HG03135 (cell line): ENCODE data around the gene UMPS.
"Not testable (repeated sequence)": the region's sequence is repeated elsewhere in the genome, so short reads cannot be mapped to it uniquely, and the experiment has no call there.

Source experiments
- ATAC-seq: cut with Tn5 transposase; IDR thresholded peaks from one replicate; pipeline ENCODE4 v1.9.1; 2021; ENCODE audit warnings: mild to moderate bottlenecking, moderate library complexity; ENCODE audit not compliant: unreplicated experiment

Gene UMPS

GRCh38 chr3:124779116-124779515, 48.9 kb downstream of the UMPS start:
- no peak for ATAC-seq

- ATAC-seq = no peak
Observed at GRCh38 chr3:124779751-124780191, 49.5 kb downstream of the UMPS start.

DNA sequence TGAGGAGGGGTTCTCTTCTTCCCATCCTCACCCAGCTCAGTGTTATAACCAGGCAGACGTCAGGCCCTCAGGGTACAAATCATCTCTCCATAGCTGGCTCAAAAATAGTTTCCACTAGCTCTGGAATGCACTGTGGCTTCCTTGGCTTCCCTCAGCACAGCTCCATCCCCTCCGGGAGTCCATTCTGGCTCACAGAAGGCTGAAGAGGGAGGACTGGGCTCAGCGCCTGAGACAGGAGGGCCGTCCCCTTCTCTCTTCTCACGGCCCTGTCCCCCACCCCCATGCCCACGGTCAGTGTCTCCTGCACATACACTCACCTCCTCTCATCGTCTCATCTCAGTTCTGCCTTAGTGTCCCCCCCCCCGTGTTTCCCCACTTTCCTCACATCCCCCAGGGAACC, 50.1 kb downstream of the UMPS start:
- ATAC-seq = no peak

DNA sequence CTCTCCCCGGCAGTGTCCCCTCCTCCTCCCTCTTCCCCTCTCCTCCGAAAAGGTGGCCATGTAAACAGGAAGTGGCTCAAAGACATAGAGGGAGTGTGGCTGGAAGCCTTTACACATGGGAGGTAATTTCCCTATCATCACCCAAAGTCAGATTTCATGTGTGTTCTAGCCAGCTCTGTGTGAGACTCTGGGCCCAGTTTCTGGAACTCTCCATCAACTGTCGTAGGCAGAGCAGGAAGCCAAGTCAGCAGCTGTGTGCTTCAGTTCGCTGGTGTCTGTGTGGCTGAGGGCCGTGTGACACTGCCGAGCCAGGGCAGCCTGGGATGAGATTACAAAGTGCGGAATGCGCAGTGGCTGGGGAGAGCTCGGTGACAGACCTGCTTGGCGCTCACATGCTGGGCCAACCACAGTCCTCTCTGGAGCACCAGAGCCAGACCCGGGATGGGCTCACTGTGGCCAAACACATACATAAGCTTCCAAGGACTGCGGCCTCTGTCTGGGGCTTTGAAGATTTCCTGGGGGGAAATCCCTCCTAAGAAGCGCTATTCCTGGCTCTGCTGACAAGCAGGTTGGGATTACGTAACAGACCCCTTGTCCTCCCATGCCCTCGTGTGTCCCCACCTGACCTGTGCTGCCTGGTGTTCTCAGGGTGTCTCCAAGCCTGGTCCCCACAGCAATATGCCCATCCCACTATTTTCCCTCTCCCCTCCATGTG, 50.7 kb downstream of the UMPS start:
- no peak for ATAC-seq

GRCh38 chr3:124781476-124782376, 51.5 kb downstream of the UMPS start:
- ATAC-seq = no peak

GRCh38 chr3:124782377-124782712, 52.1 kb downstream of the UMPS start:
- not testable (repeated sequence) for ATAC-seq

DNA sequence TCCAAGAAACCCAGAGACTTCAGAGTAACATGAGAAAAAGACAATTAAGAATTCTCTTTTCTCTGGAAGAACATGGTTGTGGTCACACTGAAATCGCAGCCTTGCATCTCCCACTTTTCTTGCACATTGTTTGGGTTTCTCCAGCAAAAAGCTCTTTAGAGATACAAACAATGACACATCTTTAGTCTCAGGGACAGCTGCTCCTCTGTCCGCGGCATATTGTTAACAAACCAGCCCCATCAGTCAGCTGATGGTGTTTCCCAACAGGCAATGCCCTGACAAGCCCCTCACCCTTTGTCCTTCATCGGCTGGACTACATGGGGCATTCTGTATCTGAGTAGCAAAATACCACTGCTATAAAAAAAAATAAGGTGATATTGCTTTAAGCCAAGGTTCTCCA, 53.4 kb downstream of the UMPS start:
- no peak for ATAC-seq

DNA sequence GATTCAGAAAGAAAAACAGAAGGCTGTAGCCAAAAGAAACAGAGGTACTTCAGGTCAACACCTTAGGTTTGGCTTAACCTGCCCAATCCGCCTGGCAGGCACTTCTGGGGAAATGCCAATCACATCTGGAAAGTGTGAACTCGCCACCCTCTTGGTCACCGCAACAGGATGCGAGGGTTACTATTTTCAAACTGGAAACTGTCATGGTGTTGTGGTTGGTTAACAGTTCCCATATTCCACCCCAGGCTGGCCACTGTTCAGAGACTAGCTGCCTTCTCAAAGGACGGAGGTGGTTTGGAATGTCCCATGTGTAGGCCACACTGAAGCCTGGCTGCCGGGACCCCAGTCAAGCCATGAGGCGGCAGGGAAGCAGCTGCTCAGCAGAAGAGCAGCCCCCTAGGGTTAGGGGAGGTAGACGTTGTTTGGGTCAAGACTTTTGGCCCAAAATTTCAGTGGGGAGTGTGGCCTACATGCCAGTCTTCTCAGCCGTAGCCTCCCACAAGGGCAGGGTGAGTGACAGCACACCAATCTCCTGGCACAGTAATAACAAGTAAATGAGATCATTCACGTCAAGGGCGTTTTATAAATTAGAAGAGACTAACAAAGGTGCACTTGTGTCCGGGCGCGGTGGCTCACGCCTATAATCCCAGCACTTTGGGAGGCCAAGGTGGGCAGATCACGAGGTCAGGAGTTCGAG, 54.6 kb downstream of the UMPS start:
- ATAC-seq = no peak

GRCh38 chr3:124785973-124786372, 55.7 kb downstream of the UMPS start:
- no peak for ATAC-seq

- ATAC-seq = no peak
Observed at GRCh38 chr3:124786511-124787241, 56.4 kb downstream of the UMPS start.

DNA sequence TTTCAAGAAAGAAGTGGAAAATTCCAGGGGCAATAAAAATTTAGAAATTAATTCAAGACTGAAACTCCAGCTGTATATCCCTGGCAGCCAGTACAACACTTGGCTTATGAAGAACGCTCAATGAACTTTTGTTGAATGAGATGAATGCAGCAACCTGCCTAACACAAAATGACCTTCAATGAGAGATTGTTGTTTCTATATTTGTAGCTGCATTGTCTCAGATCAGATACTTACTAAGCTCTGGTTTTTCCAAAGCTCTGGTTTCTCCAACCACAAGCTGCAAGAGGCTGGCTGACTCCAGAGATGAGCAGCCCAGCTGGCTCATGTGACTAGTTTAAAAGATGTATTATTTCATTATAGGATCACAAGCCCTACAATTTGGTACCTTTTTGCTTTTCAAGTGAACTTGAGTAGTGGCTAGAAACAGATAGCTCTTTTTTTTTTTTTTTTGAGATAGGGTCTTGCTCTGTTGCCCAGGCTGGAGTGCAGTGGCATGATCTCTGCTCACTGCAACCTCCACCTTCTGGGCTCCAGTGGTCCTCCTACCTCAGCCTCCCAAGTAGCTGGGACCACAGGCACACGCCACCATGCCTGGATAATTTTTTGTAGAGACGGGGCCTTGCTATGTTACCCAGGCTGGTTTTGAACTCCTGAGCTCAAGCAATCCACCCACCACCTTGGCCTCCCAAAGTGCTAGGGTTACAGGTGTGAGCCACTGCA, 57.4 kb downstream of the UMPS start:
- ATAC-seq = no peak

DNA sequence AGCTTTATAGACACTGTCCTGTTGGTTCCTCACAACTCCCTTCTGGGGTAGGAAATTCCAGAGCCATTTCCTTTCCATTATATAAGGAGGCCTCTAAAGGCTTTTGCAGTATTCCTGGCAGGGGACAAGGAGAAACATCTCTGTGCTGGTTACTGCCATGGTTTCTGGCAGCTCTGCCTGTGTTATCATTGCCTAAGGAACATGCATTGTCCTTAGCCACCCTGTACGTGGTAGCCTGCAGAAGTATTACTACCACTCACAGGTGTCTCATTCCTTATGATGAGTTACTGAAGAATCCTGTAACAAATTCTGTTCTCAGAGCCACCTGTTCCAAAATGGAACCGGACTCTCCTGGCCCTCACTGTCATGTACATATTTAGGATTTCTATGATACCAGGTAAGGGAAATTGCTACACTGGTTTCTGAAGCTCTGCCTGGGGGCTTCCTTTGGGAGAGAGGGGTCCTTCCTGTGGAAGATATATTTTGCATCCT, 58.0 kb downstream of the UMPS start:
- ATAC-seq = no peak

- not testable (repeated sequence) for ATAC-seq
Observed at GRCh38 chr3:124789103-124789502, 58.9 kb downstream of the UMPS start.

DNA sequence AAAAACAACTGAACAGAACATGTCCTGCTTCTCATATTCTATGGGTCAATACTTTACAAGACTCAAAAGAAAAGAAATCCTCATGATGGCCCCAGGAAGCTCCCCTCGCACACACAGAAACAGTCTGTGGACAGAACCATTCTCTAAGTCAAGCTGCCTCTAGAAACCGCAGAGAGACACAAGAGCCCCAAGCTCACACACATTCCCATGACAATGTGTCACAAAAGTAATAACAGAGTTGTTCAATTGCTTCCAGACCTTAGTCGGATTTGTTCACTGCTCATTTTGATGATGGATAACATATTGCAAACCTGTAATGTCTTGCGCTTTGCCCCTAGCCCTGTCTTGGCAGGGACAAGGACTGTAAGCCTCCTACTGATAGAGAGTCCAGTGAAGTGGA, 60.9 kb downstream of the UMPS start:
- no peak for ATAC-seq

DNA sequence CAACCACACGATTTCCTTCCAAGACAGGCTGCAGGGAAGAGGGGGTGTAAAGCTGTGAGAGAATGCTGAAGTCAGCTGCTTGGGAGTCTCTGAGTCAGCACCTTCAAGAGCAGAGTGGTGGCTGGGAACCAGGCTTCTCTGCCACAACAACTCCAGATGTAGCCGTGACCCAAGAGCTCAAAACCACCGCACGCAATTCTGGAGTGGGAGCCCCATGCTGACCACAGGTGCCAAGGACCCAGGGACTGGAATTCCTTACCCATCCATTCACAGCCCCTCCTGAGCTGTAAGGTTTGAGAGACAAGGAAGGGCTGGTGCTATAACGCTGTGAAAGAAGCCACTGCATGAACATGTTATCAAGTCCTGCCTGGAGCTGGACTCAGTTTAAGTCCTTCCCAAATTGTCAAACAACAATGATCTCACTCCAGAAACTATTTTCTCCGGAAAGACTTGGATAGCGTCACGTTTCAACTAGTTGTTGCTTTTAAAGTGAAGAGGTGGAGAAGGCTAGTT, 61.4 kb downstream of the UMPS start:
- no peak for ATAC-seq

DNA sequence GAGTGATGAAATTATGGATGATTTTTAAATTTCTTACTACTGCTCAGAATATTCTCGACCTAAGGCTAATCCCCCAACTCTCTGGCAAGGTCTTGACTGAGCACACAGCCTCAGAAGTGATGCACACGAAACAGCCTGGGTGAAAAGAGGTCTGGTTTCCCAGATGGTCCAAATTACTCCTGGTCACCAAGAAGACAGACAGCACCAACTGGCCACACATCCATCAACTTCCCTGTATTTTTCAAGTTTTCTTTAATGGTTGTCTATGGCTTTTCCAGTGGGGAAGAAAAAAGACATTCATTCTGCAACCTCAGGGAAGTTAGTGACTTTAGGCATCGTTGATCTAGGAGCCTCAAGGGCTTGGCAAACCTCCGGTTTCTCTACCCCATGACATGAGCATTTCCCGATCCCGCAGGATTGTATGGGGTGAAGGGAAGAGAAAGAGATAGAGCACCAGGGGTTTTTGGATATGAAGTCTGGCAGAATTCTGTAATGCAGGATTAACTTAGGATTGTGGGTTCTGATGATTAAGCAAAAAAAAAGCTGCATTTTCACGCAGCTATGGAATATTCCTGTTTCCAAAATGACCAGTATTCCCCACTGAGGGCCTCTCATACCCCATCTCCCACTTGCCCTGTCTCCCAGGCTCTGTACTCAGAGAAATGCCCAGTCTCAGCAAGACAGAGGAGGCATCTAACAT, 62.2 kb downstream of the UMPS start:
- ATAC-seq = no peak

GRCh38 chr3:124793054-124793739, 62.9 kb downstream of the UMPS start:
- no peak for ATAC-seq

DNA sequence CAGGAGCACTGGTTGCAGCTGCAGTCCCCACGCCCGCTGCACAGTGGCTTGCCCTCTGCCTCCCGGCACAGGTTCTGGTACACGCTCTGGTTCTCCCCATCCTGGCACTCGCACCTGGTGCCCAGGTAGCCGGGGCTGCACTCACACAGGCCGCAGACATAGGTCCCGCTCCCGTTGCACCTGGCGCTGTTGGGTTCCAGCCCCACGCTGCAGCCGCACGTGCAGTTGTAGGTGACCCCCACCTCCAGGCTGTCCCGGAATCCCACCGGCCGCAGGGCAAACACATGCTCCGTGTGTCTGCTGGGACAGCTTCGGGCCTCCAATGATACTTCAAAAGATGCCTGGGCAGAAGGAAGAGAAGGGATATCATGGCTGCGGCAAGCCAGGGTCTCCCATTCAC, 66.2 kb downstream of the UMPS start:
- no peak for ATAC-seq
